ENCODE data around the gene AMIGO3.
"Not testable (repeated sequence)": the region's sequence is repeated elsewhere in the genome, so short reads cannot be mapped to it uniquely, and the experiment has no call there.

AMIGO3 gene, protein sequence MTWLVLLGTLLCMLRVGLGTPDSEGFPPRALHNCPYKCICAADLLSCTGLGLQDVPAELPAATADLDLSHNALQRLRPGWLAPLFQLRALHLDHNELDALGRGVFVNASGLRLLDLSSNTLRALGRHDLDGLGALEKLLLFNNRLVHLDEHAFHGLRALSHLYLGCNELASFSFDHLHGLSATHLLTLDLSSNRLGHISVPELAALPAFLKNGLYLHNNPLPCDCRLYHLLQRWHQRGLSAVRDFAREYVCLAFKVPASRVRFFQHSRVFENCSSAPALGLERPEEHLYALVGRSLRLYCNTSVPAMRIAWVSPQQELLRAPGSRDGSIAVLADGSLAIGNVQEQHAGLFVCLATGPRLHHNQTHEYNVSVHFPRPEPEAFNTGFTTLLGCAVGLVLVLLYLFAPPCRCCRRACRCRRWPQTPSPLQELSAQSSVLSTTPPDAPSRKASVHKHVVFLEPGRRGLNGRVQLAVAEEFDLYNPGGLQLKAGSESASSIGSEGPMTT

DNA sequence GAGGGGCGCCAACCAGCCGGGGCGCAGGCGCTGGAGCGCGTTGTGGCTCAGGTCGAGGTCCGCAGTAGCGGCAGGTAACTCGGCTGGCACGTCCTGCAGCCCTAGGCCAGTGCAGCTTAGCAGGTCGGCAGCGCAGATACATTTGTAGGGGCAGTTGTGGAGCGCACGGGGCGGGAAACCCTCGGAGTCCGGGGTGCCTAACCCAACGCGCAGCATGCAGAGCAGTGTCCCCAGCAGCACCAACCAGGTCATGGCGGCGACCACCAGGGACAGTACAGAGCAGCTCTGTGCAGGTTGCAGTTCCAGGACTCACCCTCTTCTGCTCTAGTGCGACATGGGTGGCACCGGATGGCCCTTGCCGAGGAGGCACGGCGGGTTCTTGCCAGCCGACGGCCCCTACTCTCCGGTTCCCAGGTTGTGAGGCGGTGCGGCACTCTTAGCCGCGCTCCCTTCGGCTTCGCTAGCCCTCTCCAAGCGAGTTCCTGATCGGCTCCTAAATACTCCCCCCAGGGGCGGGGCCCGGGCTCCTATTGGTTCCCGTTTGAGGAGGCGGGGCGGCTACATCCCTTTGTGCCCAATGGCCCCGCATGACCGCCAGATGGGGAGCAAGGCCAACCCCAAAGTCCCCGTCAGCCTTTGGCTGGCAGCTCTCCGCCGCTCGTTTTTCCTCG lies at the start of gene AMIGO3:
TSS of gene AMIGO3 (minus strand) at position 471 of the 671 bp plus-strand sequence. CDS start at position 252, 219 bp downstream.
- peaks cover 40% of the 10 kb centered on the region for H3K4me1 Mint-ChIP-seq (ENCODE audit: low read depth)
- peak within 1 kb of the TSS; percentile 82 for H3K4me3 Mint-ChIP-seq
- H3K27ac Mint-ChIP-seq = peak within 1 kb of the TSS; percentile 69
- no peaks in the 10 kb centered on the region for H3K9me3 Mint-ChIP-seq
- peaks cover 17% of the 10 kb centered on the region for H3K36me3 Mint-ChIP-seq (ENCODE audit: low read depth)
- H3K27me3 Mint-ChIP-seq = no peaks in the 10 kb centered on the region

DNA sequence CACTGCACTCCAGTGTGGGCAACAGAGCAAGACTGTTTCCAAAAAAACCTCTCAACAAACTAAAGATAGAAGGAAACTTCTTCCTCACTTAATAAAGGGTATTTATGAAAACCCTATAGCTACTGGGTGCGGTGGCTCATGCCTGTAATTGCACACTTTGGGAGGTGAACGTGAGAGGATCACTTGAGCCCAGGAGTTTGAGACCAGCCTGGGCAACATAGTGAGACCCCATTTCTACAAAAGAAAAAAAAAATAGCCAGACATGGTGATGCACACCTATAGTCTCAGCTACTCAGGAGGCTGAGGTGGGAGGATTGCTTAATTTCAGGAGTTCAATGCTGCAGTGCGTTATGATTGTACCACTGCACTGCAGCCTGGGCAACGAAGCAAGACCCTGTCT lies 44.5 kb upstream of the AMIGO3 start:
- Mint-ChIP-seq H3K4me1 (ENCODE audit: low read depth) (peaks cover 12% of the 10 kb centered on the region), H3K27me3 (no peaks in the 10 kb centered on the region)

DNA sequence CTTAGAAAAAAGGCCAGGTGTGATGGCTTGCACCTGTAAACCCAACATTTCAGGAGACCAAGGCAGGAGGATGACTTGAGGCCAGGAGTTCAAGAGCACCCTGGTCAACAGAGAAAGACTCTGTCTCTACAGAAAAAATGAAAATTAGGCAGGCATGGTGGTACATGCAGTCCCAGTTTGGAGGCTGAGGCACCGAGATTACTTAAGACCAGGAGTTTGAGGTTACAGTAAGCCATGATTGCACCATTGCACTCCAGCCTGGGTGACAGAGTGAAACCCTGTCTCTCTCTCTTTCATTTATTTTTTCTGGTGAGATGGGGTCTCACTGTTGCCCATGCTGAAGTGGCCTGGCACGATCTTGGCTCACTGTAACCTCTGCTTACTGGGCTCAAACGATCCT lies 42.2 kb upstream of the AMIGO3 start:
- Mint-ChIP-seq H3K9me3 (no peaks in the 10 kb centered on the region), H3K4me1 (ENCODE audit: low read depth) (peaks cover 11% of the 10 kb centered on the region), H3K4me3 (no peak overlapping the region), H3K27ac (no peak overlapping the region), H3K27me3 (no peaks in the 10 kb centered on the region), H3K36me3 (ENCODE audit: low read depth) (peaks cover 6% of the 10 kb centered on the region)

More for the DNA sequence above, 44.5 kb upstream of the AMIGO3 start:
- H3K9me3 Mint-ChIP-seq = no peaks in the 10 kb centered on the region
- H3K36me3 Mint-ChIP-seq (ENCODE audit: low read depth) = peaks cover 15% of the 10 kb centered on the region
- no peak overlapping the region for H3K27ac Mint-ChIP-seq
- no peak overlapping the region for H3K4me3 Mint-ChIP-seq

DNA sequence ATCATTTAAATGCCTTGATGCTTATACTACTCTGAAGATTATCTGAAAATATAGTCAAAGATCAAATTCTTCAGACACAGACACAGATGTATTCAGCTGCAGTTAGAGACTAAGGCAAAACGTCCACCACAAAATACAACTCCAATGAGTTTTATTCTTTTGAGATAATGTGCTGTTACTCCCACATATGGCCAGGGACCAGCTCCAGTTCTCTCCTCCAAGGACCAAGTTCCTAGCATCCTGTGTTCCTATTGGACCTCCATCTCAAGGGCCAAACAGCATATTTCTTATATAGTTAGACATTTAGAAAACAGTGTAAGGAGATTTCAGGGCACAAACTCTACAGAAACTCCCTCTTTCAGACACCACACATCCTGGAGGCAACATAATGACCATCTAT lies 39.7 kb upstream of the AMIGO3 start:
- H3K4me3 Mint-ChIP-seq = no peak overlapping the region
- H3K36me3 Mint-ChIP-seq (ENCODE audit: low read depth) = no peaks in the 10 kb centered on the region
- H3K27ac Mint-ChIP-seq = peak overlapping the region; percentile 13
- H3K9me3 Mint-ChIP-seq = no peaks in the 10 kb centered on the region
- no peaks in the 10 kb centered on the region for H3K27me3 Mint-ChIP-seq
- H3K4me1 Mint-ChIP-seq (ENCODE audit: low read depth) = peaks cover 22% of the 10 kb centered on the region

DNA sequence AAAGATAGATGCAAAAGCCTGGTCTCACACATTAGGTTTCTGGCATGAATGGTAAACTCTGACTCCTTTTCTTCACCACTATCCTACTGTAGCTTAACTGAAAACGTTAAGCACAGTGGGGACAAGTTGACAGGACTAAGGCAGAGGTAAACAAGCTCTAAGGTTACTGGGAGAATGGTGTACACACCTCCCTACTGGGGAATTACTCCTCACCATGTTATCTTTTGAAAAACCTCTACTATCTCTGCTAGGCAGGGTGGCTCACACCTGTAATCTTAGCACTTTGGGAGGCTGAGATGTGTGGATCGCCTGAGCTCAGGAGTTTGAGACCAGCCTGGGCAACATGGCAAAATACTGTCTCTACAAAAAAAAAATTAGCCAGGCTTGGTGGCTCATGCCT lies 37.7 kb upstream of the AMIGO3 start:
- H3K27me3 Mint-ChIP-seq = no peaks in the 10 kb centered on the region
- H3K36me3 Mint-ChIP-seq (ENCODE audit: low read depth) = peaks cover 4% of the 10 kb centered on the region
- no peak overlapping the region for H3K4me3 Mint-ChIP-seq
- peaks cover 24% of the 10 kb centered on the region for H3K4me1 Mint-ChIP-seq (ENCODE audit: low read depth)
- H3K27ac Mint-ChIP-seq = peak overlapping the region; percentile 37
- no peaks in the 10 kb centered on the region for H3K9me3 Mint-ChIP-seq

DNA sequence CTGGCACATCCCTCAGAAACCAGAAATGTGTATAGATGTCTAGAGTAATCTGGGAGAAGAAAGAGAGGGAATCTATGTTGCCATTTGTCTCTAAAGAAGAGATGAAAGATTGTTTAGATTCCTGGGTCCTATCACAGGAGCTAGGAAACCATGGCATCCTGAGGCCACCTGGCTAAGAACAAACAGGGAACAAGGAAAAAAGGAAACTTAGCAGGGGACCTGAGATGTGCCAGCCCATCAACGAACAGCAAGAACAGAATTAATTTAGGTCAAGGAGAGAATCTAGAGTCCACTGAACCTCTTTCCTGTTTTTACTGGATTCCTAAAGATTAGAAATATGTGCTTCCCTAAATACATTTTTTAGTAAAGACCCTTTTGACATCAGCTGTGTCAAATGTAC lies 36.6 kb upstream of the AMIGO3 start:
- H3K36me3 Mint-ChIP-seq (ENCODE audit: low read depth) = peaks cover 4% of the 10 kb centered on the region
- H3K9me3 Mint-ChIP-seq = no peaks in the 10 kb centered on the region
- no peak overlapping the region for H3K27ac Mint-ChIP-seq
- H3K4me3 Mint-ChIP-seq = no peak overlapping the region
- peaks cover 24% of the 10 kb centered on the region for H3K4me1 Mint-ChIP-seq (ENCODE audit: low read depth)
- no peaks in the 10 kb centered on the region for H3K27me3 Mint-ChIP-seq

DNA sequence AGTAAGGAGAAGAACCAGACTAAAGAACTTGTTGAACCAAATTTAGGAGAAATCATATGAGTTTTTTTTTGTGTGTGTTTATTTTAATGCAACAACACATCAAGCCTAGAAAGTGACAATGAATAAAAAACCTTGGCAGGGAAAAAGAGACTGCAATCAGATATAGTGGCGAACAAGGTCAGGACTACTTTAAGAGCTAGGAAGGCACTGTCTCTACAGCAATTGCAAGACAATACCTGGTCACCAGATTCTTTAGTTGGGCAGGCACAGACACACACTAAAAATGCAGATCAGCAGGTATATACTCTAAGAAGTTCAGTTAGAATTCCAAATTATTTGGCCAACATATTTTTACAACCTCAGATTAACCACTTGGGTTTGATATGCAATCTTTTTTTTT lies 35.1 kb upstream of the AMIGO3 start:
- H3K4me3 Mint-ChIP-seq = no peak overlapping the region
- no peaks in the 10 kb centered on the region for H3K9me3 Mint-ChIP-seq
- H3K36me3 Mint-ChIP-seq (ENCODE audit: low read depth) = peaks cover 8% of the 10 kb centered on the region
- no peak overlapping the region for H3K27ac Mint-ChIP-seq
- peaks cover 23% of the 10 kb centered on the region for H3K4me1 Mint-ChIP-seq (ENCODE audit: low read depth)
- H3K27me3 Mint-ChIP-seq = no peaks in the 10 kb centered on the region

DNA sequence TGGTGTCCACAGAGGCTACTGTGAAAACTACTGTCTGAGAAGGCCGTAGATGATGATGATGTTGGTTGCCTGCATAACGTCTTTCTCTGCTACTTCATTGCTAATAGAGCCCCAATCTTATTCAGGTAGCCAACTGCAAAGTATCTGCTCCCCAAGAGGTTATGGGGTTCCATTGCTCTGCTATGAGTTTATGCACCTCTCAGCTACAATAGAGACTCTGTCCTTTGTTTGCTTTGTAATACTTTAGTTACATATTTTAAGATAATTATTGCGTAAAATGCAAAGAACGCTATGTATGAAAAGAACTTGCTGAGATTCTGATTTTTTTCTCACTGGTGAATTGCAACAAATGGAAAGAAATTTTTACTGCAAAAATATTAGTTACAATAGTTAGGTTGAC lies 32.0 kb upstream of the AMIGO3 start:
- Mint-ChIP-seq H3K4me1 (ENCODE audit: low read depth) (peaks cover 13% of the 10 kb centered on the region), H3K27ac (no peak overlapping the region), H3K9me3 (no peaks in the 10 kb centered on the region), H3K4me3 (no peak overlapping the region), H3K27me3 (no peaks in the 10 kb centered on the region), H3K36me3 (ENCODE audit: low read depth) (peaks cover 25% of the 10 kb centered on the region)

DNA sequence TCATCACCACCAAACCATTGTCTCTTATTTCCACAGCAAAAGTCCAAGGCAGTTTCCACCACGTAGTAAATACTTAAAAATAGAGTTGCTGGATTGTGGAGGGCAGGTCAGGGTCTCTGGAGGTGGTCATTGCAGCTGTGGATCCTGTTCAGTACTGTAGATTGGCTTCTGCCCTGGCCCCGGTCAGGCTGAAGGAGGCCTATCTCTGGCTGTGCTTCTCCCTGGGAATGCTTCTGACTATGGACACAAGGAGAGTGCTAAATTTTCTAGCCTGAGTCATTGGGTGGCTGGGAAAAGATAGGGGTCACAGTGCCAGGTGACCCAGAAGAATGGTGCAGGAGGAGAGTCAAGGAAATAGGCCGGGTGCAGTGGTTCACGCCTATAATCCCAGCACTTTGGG lies 30.6 kb upstream of the AMIGO3 start:
- Mint-ChIP-seq H3K9me3 (no peaks in the 10 kb centered on the region), H3K4me3 (no peak overlapping the region), H3K4me1 (ENCODE audit: low read depth) (peaks cover 5% of the 10 kb centered on the region), H3K27ac (no peak overlapping the region), H3K27me3 (no peaks in the 10 kb centered on the region), H3K36me3 (ENCODE audit: low read depth) (peaks cover 34% of the 10 kb centered on the region)

DNA sequence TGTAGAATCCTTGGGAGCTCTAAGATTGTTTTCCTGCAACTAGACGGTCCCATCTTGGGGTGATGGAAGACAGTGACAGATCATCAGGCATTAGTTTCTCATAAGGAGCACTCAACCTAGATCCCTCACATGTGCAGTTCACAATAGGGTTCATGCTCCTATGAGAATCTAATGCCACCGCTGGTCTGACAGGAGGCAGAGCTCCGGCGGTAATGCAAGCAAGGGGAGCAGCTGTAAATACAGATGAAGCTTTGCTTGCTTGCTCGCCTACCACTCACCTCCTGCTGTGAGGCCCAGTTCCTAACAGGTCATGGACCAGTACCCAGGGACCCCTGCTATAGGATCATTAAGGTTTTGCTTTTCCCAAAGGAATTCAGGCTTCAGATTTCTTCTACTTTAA lies 29.4 kb upstream of the AMIGO3 start:
- not testable (repeated sequence) for H3K9me3 Mint-ChIP-seq; H3K4me3 Mint-ChIP-seq; H3K4me1 Mint-ChIP-seq (ENCODE audit: low read depth); H3K27me3 Mint-ChIP-seq; H3K27ac Mint-ChIP-seq
- H3K36me3 Mint-ChIP-seq (ENCODE audit: low read depth) = peaks cover 43% of the 10 kb centered on the region

DNA sequence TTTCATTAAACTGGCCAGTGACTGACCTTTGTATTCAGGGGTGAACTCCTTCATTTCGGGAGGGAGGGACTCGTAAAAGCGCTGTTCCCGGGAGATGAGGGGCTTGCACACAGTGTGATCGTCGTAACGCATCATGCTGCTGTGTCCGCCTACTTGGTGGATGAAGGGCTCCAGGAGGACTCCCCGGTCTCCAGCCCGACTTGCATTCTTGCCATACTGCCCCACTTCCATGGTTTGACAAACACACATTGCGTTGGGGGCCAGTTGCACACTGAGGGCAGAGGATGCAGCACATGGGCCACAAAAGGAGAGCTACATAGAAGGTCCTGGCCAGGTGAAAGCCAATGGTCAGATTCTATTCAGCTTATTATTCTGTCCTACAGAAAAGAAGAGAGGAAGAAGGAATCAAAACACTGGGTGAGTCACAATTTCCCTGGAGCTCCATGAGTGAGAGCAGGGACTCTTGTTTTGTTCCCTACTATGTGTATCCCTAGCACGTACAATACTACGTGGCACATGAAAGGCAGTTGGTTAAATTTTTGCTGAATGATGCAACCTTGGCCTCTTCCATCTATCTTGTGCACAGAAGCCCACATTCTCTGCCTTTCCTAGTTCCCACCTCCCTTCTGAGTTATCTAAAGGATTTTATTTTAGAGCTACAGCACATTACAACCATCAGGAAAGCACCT lies 28.5 kb upstream of the AMIGO3 start:
- Mint-ChIP-seq H3K4me1 (ENCODE audit: low read depth) (no peaks in the 10 kb centered on the region), H3K27ac (no peak overlapping the region), H3K36me3 (ENCODE audit: low read depth) (peaks cover 40% of the 10 kb centered on the region), H3K27me3 (no peaks in the 10 kb centered on the region), H3K9me3 (no peaks in the 10 kb centered on the region), H3K4me3 (no peak overlapping the region)

DNA sequence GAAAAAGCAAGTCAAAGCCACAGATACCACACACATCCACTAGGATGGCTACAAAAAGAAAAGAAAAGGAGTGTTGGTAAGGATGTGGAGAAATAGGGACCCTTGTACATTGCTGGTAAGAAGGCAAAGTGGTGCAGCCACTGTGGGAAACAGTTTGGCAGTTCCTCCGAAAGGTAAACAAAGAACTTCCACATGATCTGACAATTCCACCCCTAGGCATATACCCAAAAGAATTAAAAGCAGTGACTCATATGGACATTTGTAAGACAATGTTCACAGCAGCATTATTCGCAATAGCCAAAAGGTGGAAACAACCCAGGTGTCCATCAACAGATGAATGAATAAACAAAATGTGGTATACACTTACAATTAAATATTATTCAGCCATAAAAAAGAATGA lies 26.5 kb upstream of the AMIGO3 start:
- no peaks in the 10 kb centered on the region for H3K9me3 Mint-ChIP-seq
- H3K4me1 Mint-ChIP-seq (ENCODE audit: low read depth) = no peaks in the 10 kb centered on the region
- H3K27me3 Mint-ChIP-seq = no peaks in the 10 kb centered on the region
- no peak overlapping the region for H3K27ac Mint-ChIP-seq
- H3K36me3 Mint-ChIP-seq (ENCODE audit: low read depth) = peaks cover 39% of the 10 kb centered on the region
- no peak overlapping the region for H3K4me3 Mint-ChIP-seq

DNA sequence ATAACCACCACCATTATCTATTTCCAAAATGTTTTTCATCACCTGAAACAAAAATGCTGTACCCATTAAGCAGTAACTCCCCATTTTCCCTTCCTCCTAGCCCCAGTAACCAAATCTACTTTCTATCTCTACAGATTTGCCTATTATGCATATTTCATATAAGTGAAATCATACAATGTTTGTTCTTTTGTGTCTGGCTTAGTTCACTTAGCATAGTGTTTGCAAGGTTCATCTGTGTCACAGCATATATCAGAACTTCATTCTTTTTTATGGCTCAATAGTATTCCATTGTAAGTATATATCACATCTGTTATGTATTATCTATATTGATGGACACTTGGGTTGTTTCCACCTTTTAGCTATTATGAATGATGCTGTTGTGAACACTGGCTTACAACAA lies 20.9 kb upstream of the AMIGO3 start:
- H3K36me3 Mint-ChIP-seq (ENCODE audit: low read depth) = peaks cover 41% of the 10 kb centered on the region
- H3K9me3 Mint-ChIP-seq = no peaks in the 10 kb centered on the region
- H3K4me1 Mint-ChIP-seq (ENCODE audit: low read depth) = no peaks in the 10 kb centered on the region
- H3K27ac Mint-ChIP-seq = no peak overlapping the region
- no peak overlapping the region for H3K4me3 Mint-ChIP-seq
- no peaks in the 10 kb centered on the region for H3K27me3 Mint-ChIP-seq

DNA sequence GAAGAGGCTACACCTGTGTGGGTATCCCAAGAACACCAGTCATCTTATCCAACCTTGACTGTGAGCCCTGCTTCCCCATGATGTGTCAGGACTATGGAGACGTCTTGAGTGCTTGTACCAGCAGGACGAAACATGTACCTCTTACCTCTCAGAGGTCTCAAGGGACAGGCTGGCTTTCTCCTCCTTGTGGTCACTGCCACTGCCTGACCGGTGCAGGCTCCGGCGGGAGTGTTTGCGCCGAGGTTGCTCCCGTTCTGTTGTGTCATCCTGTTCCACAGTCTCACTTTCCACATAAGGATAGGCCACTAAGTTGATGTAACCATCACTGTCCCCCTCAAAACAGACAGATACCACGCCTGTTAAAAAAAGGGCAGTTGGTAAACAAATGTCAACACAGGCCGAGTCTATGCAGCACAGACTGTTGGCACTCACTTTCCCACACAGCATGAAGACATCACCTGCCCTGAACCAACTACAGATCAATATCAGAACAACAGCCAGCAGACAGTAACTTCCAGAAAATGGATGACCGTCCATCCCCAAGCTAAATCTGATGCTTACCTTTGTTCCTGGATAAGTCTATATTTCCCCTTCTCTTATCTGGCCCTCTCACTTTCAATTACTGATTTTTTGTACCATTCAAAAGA lies 18.7 kb upstream of the AMIGO3 start:
- H3K27me3 Mint-ChIP-seq = no peaks in the 10 kb centered on the region
- no peak overlapping the region for H3K4me3 Mint-ChIP-seq
- H3K9me3 Mint-ChIP-seq = no peaks in the 10 kb centered on the region
- H3K4me1 Mint-ChIP-seq (ENCODE audit: low read depth) = no peaks in the 10 kb centered on the region
- H3K36me3 Mint-ChIP-seq (ENCODE audit: low read depth) = peaks cover 37% of the 10 kb centered on the region
- no peak overlapping the region for H3K27ac Mint-ChIP-seq

DNA sequence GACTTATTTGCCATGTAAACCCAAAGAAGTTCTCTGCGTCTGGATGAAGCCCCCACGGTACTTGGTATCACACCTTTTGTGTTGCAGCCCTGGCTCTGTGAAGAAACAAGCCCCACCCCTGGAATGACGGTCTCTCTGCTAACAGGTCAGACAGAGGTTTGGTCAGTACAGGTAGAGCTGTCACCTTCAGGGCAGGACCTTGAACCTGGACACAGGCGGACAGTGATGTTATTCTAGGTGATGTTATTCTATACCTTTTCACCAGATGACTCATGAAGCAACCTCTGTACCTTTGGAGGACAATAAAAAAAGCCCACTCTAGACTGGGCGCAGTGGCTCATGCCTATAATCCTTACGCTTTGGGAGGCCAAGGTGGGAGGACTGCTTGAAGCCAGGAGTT lies 15.3 kb upstream of the AMIGO3 start:
- Mint-ChIP-seq H3K4me3 (no peak overlapping the region), H3K27me3 (no peaks in the 10 kb centered on the region), H3K4me1 (ENCODE audit: low read depth) (no peaks in the 10 kb centered on the region), H3K27ac (no peak overlapping the region), H3K9me3 (no peaks in the 10 kb centered on the region), H3K36me3 (ENCODE audit: low read depth) (peaks cover 58% of the 10 kb centered on the region)
